Raji (cell line): Measurements from ENCODE around the gene SLC1A3.

ENCODE experiments used
- POLR2A ChIP-seq: IDR thresholded peaks from 2 replicates; pipeline ENCODE4 v1.6.1; 2011; ENCODE audit warnings: low read depth, low read length, control low read depth; ENCODE audit not compliant: insufficient read depth

Gene SLC1A3

DNA sequence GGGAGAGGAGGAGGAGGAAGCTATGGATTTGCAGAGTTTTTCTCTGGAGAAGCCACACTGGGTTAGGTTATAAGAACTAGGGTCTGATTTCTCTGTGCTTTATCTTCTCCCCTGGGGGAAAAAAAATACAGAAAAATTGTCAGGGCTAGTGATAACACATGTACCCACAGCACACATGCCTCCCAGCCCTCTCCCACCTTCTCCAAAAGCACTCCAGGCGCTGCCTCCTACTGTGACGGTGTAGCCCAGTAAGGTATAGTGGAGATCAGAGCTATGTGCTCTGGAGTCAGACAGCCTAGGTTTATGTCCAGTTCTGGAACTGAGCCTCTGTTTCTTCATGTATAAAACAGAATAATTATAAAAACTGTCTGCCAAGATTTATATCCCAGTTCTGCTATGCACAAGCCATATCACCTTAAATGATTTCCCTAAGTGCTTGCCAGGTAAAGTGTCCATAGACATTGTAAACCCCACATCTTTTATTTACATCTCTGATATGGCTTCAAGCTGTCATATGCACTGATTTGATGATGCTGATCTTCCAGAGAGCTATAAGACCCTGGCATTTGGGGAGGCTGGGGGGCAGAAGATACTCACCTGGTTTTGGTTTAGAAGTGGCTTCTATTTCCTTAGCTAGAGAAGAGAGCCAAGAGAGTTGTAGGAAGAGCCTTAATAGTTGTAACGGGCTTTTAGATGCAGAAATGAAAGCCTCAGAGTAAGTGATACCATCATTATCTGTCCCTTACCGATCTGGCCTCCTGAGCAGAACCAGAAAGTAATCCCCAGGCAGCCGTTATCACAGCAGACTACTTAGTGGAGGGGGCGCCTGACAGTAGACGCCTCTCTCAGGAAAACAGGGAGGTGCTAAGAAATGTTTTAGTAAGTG, 7.6 kb downstream of the SLC1A3 start:
- no peak for TF ChIP-seq POLR2A

DNA sequence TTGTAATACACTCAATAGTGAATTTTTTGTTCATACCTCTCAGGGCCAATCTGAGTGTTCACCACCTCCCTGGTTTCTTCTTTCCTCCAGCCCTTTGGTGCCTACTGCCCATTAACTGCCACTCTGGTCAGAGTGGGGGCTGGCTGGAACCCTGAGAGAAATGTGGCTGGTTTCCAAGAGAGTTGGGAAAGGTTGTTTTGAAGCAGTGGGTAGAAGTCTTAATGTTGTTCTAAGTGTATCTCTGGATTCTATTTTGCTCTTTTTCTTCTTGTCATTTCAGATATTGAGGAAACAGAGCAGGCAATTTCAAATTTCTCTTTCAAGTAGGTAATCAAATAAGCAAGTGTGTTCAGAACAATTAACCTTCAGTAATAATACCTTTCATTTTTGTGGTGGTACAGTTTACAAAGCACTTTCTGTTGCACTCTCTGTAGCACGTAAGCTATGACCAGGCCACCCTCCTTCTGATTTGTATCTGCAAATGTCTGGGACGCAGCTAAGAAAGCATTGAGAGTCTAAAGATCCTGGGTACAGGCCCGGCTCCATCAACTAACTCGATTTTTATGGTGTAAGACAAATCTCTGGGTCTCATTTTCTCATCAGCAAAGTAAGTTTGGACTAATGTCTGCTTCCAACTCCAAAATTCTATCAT, 8.4 kb downstream of the SLC1A3 start:
- TF ChIP-seq POLR2A, result no peak

DNA sequence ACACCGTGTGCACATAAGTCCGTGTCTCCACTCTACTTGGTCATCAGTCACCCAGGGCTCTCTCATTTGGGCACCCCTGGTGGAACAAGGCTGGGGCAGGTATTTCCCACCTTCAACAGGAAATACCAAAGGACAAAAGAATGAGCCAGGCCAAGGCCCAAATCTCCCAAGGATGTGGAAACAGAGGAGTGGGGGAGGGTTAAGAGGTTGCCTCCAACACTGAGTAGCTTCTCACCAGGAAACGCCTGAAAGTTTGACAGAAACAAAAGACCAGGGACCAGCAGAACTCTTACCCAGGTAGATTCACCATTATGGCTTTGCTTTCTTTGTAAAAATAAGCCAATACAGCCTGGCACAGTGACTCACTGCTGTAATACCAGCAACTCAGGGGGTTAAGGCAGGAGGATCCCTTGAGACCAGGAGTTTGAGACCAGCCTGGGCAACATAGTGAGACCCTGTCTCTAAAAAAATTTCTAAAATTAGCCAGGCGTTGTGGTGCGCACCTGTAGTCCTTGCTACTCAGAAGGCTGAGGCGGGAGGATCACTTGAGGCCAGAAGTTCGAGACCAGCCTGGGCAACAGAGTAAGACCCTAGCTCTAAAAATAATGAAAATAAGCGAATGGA, 12.7 kb downstream of the SLC1A3 start:
- no peak for TF ChIP-seq POLR2A

DNA sequence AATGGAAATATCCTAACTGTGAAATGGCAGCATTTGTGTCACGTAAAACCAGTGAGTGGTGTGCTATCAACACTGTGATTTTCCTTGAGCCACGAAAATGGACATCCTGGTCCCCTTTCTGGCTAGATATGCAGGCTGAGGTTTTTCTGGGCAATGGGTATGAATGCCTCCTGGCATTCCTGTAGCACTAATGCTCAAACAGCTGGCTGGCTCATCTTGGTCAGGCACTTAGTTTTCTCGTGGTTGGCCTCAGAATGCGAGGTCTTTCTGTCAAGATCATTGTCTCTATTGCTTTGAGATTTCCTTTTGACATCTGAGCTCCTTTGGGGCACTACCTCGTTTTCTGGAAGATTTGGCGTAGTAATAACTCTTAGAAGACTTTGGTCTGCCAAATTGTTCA, 15.6 kb downstream of the SLC1A3 start:
- TF ChIP-seq POLR2A, result no peak

DNA sequence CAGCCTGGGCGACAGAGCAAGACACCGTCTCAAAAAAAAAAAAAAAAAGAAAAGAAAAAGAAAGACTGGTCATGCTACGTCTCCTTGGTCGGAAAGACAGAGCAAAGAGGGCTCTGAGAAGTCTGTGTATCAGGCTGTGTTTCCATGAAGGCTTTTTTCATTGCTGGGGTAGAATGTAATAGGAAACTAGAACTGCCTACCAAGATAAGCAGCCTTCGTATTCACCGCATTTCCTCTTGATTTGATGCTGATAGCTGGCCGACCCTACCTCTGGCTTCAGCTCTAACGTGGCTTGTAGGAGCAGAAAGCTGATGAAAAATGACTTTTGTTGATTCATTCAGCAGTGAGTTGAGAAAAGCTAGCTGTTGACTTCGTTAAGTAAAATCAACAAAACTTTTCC, 17.4 kb downstream of the SLC1A3 start:
- no peak for TF ChIP-seq POLR2A

DNA sequence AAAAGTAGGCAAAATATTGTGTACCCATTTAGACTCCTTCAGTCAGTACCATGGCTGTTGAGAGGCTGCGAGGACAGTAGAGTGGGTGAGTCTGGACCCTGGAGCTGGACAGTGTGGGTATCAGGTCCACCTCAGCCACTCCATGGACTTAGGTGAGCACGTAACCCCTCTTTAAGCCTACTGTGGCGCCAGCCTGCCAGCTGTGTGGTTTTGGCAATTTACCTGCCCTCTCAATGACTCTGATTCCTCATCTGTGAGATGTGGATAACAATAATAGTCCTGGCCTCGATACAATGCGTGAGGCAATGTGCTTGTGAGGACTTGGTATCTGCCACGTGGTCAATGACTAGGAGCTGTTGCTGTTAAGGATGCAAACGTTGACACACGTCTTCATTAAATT, 17.9 kb downstream of the SLC1A3 start:
- no peak for TF ChIP-seq POLR2A

DNA sequence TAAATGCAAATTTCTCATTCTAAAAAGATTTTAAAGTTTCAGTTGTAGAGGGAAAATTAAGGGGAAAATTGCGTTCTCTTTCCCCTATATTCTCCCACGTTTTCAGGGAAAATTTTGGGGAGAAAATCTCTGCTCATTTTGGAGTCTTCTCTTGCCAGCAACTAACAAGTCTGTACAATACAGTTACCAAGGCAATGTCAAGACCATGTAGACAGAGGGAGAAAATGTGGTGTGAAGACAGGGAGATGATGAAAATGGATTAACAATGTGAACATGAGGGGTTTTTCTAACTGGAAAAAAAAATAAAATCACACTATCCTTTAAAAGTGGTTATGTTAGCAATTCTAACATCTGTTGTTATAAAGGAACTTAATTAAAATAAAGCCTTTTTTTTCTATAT, 22.3 kb downstream of the SLC1A3 start:
- no peak for TF ChIP-seq POLR2A

DNA sequence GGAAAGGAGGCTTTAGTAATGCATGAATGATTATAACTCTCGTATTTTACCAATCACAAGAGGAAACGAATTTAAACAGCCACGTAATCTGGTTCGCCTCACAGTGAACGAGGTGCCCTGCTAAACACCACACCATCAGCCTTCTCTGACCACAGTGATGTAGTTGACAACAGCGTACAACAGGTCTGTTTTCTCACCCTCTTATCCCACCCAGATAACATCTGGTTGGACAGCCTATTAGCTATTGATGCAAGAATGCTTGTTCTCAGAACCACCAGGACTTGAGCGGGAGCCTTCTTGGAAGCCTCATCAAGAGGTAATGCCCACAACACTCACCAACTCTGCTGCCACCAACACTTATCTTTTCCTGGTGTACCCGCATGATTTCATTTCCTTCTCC, 23.3 kb downstream of the SLC1A3 start:
- no peak for TF ChIP-seq POLR2A

DNA sequence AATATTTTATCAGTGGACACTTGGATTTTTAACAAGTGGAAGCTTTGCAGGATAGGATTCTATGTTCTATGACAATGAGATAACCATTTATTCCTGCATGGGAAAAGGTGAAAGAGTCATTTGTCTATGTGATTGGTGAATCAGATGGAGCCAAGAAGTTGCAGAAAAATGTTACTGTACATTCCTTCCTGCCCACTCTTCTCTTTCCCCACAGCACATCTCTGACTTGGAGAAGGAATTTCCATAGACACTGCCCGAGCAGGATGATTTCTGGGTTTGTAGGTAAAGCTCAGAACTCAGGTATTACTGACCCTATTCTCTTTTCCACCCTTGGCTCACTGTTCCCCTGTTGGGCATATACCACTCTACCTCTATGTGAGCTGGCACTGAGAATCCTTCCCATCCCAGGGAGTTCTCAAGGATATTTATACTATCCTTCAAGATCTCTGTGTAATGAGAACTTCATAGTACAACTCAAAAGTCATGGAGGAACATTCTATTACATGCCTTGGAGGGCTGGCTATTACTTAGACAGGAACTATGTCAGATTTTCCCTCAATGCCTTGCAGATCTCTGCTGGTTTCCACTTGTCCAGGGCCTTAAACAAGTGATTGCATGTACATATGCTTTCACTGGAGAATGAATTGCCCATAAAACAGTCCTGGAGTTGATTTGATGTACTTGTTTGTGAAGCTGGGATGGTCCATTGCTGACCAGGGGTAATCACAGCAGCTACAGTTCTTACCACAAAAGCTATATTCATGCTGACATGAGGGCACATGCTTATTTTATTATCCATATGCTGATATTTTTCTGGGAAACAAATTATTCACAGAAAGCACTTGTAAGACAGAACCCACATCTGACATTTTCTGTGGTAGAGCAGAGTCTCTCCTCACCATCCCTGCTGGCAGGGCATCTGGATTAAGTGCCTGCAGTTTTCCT, 24.1 kb downstream of the SLC1A3 start:
- TF ChIP-seq POLR2A, result no peak

DNA sequence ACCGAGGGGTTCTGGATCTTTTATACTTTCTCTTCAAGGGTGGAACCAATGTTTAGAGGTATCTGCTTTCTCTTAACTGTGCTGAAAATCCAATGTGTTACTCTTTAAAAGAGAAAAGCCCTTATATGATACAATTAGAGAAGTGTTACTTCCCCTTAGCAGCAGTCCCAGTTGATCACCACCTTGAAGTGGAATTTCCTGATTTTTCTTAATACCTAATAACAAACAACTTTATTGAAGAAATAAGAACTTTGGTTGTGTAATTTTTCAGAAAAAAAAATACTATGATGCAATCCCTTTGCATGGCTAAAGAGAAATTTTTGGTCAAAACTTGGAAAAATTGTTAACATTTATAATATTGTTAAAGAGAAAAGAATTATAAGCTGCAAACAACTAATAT, 24.7 kb downstream of the SLC1A3 start:
- no peak for TF ChIP-seq POLR2A

DNA sequence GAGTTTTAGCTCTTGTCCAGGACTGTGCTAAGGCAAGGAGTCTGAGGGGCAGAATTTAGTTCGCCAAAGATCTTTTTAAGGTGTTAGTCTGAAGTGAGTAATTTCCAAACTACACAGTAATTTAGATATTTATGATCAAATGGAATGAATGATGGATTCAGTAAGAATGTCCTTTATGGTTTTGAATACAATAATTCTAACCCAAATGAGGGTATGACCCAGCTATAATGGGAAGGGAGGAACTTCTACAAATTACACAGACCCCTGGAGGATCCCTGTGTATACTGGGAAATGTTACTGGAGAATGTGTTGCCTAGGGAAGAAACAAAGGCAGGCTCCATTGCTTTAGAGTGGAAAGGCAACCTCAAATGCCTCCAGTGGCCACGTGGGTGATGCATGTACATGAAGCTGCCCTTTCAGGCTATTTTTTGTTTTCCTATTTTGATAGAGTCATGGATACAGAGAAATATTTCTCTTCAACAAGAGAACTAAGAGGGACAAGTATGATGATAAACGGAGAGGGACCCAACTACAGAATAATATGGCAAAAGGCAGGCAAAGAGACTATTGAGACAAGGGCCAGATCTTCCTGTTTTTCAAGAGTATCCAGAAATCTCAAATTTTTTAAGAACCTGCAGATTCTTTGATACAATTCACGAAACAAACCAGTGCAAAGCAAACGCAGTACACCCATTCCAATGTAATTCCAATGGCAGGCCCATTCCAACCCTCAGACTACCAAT, 25.4 kb downstream of the SLC1A3 start:
- TF ChIP-seq POLR2A, result no peak

DNA sequence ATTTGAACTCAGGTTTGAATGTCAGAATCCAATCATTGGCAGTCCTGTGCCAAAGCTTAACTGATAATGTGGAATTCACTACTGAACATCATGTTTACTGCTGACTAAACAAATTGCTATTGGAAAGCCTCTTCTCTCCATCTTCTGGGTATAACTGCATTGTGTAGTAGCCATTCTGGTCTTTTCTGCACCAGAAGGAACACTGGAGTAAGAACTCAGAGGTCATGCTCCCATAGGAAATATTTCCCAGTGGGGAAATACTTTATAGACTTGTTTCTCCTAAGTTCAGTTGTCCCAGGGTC, 25.9 kb downstream of the SLC1A3 start:
- no peak for TF ChIP-seq POLR2A

DNA sequence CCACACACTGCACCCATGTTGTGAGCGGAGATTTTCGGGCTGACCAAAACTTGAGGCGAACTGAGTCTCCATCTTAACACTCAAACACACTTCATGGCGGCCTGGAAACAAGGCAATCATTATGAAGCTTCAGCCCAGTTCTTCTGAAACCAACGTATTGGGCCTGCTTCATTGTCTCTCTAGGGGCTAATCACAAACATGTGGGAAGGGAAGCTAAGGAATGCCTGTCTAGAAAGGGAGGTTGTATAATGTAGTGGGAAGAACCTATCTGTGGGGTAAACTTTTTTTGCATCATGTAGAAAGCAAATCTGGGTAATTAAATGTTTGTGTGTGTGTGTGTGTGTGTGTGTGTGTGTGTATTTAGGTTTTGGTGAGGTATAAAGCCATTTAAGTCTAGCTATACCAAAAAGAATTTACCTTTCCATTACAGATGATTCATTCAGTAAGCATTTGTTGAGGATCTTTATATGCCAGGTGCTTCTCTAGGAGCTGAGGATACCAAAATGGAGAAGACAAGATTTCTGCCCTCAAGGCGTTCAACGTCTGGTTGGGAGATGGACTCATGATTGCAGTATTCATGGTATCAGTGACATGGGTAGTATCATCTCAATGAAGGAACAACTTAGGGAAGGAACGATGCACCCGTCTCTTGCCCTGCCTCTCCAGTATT, 29.4 kb downstream of the SLC1A3 start:
- TF ChIP-seq POLR2A, result no peak

DNA sequence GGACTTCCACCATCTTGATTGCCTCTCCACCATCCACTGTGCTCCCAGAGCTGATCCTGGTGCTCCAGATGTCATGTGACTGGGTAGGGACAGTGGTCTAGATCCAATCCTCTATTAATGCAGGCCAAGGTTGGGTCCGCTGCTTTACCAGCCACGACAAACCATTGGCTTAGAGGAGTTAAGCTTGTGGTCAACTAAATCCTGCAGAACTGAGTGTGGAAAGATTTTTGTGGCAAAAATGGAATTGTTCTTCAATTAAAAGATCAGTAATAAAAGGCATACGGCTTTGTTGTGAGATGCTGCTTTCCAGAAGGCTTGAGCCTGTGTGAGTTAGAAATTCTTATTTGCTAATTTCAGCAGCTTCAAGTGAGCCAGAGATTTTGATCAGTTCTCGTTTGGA, 30.7 kb downstream of the SLC1A3 start:
- no peak for TF ChIP-seq POLR2A

DNA sequence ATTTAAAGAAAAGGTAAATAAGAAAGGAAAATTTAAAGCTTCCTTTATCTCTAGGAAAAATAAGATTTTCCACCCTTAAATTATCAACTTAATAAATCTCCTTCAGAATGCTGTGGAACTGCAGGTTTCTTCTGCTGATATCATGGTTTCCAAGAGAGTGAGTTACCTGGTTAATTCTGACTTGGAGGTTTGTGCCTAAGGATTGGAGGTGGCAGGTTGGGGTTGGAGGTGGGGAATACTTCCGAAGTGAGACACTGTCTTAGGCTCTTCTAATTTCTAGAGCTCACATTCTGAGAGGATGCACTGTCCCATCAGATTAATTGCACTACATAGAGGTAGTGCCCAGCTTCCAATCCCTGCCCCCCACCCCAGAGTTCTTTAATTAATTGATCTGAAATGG, 31.1 kb downstream of the SLC1A3 start:
- TF ChIP-seq POLR2A, result no peak

DNA sequence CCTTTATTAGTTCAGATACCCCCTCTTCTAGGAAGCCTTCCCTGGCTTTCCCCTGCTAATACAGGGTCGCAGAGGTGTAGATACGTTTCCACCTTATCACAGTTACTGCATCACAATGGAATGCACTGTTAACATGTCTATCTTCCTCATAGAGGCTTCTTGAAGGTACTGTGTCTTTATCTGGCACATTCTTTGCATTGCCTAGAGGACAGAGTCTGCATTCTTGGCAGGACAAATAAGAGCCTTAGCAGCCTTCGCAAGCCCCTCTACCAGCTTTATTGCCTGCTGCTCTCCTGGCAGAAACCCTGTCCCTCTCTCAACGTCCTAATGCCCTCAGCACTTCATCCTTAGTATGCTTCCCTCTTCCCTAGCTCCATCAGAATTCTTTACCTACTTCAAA, 31.6 kb downstream of the SLC1A3 start:
- no peak for TF ChIP-seq POLR2A
